RPMI7951 (cell line): ENCODE measurements around the gene PCNX4. TPM values are rescaled to one million over a fixed set of nuclear protein-coding genes. Genes with fewer than 3 reads are reported as not detected.
A peak's percentile ranks its signal among the peaks of the same experiment; 100 is the strongest.
"Not testable (repeated sequence)": the region's sequence is repeated elsewhere in the genome, so short reads cannot be mapped to it uniquely, and the experiment has no call there.

ENCODE experiments used
- DNase-seq: peaks from one replicate; pipeline ENCODE4 v3.0.0-alpha.2; 2012; ENCODE audit warnings: low read depth
- total RNA-seq: library from RNA; depleted of rRNA; stranded (reverse); fragments of >200 nt; shearing (Covaris generic); gene quantifications from 2 replicates; pipeline ENCODE4 v1.2.3, GENCODE V29; 2014; rRNA removed

The PCNX4 gene
- total RNA-seq = 60.2 and 60.6 TPM in 2 replicates

DNA sequence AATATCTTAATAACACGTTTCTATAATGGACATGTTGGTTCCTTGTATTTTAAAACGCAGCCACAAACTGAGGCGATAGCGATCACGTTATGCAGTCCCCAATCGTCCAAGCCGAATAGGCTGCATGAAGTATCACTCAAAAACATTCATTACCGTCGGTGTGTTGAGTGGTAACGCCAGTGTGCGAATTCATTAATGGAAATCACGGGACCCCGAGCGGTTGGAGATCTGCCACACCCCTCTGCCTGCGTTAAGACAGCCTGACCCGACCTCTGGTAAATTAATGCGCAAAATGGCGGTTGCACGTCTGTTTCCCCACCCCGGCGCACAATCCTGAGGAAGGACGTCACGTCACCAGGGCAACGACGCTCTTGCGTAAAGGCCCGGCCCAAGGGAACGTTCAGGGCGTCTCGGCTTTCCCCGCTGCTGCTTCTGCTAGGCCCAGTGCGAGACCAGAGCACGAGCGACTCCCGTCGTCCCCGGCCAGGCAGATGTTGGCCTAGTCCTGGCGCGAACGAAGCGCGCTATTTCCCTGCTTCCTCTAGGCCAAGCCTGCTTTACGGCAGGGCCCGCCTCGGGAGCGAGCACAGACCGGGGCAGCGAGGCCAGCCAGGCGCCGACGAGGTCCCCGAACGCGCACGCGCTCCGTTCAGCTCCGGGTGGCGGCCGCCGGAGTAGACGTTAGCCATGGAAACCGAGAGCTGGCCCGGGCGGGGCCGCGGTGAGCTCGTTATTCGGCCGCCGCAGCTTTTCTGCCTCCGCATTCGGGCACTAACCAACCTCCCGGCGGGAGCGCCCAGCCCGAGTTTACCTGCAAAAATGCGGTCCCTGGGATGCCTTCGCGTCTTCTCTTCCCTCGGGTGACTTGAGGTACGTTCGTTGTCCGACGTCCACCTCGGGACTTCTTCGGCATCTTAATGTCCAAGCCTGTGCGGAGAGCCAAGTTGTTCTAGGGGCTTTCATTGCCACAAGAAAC is at the start of gene PCNX4:
Gene PCNX4, plus strand, starts transcription at position 374 of the 976 bp plus-strand sequence. CDS start 15,716 bp downstream, outside the sequence.
- DNase-seq = peak; percentile 97

DNA sequence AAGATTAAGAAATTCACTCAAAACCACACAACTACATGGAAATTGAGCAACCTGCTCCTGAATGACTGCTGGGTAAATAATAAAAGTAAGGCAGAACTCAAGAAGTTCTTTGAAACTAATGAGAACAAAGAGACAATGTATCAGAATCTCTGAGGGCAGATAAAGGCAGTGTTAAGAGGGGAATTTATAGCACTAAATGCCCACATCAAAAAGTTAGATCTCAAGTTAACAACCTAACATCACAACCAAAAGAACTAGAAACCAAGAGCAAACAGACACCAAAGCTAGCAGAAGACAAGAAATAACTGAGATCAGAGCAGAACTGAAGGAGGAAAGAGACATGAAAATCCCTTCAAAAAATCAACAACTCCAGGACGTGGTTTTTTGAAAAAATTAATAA is 43.7 kb upstream of the PCNX4 start:
- DNase-seq = not testable (repeated sequence)

DNA sequence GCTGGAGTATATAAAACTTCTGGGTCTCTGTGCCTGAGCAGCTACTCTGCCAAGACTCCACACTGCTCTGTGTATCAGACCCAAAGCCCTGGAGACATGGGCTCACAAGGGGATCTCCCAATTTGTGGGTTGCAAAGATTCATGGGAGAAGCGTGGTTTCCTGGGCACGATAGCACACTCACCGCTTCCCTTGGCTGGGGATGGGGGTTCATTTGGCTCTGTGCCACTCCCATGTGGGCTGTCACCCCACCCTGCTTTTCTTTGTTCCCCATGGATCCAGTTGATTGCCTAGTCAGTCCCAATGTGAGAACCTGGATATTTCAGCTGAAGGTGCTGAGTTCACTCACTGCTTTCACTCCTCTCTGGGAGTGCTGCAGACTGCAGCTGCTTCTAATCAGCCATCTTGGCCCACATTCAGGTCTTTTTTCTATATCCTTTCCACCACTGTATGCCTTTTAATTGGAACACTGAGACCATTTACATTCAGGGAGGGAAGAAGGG is 40.0 kb upstream of the PCNX4 start:
- peak; percentile 35 for DNase-seq

DNA sequence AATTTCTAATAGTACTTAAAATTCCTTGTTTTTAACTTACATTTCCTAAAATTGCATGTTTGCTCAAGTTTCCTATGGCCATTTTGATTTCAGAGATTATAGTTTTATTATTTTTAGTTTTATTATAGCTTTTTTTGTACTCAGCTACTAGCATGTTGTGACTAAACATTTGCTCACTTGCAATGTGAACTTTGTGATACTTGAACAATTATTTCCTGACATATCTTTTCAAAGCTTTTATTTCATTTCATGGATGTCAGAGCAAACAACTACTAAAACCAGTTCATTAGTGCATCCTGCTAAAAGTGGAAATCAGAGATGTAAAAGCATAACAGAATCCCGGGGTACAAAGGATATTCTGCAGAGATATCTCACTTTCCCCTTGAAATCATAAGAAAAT is 33.6 kb upstream of the PCNX4 start:
- DNase-seq = no peak

DNA sequence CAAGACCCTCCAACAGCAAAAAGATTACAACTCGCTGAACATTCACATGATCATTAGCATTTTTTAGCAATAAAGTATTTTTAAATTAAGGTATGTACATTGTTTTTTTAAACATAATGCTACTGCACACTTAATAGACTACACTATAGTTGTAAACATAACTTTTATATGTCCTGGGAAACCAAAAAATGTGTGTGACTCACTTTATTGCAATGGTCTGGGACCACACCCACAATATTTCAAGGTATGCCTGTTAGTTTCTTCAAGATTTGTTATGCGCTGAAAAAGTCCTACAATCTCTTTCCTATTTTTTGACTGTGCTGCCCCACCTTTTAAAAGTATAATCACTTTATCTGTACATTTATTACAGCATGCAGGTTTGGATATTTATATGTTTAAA is 30.4 kb upstream of the PCNX4 start:
- DNase-seq = no peak

DNA sequence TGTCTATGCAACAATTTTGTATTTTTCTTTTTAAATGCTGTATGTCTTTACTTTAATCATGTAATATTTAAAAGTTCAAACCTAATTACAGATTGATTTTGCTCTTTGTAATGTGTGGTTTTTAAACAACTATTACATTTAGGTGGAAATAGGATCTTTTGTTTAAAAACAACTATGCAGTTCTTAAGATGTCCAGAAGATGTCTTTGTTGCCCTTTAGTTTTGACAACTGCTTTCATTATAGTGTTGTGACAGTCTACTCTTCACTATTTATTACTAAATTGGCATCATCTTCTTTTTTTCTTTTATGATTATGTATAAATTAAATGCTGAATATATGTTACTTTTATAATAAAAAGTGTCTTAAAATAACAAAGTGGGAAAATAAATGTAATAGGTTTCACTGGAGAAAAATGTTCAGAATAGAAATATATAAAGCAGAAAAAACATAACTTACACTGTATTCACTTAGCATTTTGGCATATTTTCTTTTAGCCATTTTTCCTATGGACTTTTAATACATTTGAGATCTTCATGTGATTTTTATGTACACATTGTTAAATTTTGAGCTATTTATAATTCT is 27.1 kb upstream of the PCNX4 start:
- DNase-seq = peak; percentile 34

DNA sequence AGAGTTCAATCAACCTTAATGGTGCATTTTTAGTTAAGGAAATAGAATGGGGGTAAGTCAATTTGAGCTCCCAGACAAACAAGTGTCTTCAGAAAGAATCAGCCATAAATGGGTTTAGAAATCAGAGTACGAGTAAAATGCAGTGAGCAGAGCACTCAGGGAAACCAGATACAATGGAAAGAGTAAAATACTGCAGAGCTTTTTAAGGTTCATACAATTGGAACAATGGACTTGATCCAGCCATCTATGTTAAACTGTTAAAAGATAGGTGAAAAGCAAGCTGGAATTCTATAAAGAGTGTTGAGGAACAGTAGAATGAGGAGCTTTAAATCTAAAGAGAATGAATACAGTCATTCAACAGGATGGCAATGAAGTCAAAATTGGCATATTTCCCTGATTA is 23.8 kb upstream of the PCNX4 start:
- DNase-seq = no peak

DNA sequence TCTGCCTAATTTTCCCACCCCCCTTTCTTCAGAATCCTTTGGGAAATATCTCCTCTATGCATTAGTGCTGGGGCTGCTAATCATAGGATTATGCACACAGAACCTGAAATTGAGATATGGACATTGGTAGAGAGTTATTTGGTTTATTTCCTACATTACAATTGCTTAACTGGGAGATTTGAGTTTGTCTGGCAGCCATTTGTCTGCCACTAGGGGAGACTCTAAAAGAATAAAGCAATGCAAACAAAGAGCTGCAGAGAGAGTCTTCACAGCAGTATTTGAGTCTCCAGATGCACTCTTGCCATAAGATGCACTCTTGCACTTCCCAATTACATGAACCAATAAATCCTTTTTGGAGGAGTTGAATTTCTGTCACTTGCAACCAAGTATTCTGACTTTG is 12.0 kb upstream of the PCNX4 start:
- DNase-seq = no peak

DNA sequence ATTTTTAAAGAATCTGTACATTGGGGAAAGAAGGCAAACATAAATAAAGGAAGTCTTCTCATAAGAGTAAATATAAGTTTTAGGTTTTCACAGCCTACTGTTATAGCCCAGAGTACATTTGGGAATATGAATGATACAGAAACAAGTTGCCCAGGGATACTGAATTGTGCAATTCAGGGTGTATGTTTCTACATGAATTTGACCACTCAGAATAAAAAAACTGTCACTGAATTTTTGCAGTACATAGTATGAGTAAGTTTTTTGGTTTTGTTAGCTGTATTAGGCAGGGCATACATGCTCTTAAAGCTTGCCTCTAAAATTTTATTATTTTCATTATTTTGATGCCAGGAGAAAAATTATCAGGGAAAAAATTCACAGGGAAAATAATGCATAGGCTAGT is 6.6 kb upstream of the PCNX4 start:
- DNase-seq = no peak

DNA sequence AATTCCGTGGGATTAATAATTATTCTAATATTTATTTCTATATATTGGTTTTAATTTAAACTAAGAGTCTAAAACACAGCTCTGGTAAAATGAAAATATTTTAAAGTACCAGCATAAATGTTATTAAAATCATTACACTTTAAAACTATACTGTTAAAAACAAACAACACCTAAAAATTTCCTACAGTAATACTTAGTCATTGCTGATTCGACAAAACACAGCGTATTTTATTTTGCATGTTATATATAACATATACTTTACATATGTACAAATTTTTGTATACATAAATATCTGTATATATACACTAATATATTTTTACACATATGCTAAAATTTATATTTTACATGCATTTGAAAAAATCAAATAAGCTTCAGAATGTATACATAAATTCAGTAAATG is 6.0 kb upstream of the PCNX4 start:
- no peak for DNase-seq

DNA sequence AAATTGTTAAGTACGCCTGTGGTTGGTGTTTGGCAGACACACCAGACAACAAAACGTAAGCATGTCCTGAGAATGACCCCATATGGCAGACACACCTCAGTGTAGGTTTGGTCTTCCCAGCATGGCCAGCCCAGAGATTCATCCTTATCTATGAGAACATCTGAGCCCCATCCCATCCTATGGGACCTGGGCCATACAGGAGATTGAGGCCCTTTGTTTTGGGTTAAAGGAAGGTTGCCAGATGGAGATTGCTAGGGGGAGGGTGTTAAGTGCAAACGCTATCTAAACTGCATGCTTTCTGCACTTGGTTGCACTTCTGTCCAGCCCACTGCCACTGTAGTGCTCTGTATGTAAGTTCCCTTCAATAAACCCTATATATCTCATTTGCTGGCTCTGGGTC is 4.1 kb upstream of the PCNX4 start:
- DNase-seq = no peak

DNA sequence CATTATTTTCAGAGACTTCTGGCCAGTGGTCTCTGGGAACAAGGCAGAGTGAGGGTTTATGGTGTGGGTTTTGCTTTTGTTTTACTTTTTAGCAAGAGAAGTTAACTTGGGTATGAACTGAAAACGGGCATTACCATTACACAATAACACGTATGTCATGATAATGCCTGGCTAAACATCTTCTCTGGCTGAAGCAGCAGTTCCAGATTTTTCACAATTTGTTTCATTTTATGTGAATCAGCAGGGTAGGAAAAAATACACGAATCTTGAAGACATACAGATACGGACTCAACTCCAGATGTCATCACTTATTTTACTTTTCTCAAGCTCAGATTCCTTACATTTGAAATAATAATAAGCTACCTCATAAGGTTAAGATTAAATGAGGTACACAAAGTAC is 2.5 kb upstream of the PCNX4 start:
- no peak for DNase-seq

DNA sequence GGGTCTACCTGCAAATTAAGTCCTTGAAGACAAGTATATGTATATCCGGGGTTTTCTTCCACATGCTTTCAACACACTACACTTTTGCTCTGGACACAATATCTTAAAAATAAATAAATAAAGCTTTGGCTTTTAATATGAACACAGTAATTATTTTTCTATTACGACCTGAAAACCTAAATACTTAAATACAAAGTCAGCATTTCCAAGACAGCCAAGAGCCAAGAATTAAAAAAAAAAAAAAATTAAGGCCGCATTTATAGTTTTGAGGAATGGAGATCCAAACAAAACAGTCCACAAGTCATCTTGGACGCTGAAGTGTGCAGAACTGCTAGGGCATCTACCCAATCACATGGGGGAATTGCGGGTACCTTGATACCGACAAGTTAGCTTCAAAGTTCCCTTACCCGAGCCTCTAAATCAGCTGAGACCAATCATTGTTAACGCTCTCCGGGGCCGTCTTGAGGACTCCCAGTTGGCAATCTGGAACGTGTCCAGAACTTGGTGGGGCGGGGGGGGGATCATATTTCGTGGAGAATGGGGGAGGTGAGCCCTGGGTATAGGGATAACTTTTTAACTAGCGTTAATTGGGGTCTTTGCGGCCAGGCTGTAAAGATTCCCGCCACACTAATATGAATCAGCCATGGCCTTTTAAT is 731 bp upstream of the PCNX4 start:
- peak; percentile 78 for DNase-seq

DNA sequence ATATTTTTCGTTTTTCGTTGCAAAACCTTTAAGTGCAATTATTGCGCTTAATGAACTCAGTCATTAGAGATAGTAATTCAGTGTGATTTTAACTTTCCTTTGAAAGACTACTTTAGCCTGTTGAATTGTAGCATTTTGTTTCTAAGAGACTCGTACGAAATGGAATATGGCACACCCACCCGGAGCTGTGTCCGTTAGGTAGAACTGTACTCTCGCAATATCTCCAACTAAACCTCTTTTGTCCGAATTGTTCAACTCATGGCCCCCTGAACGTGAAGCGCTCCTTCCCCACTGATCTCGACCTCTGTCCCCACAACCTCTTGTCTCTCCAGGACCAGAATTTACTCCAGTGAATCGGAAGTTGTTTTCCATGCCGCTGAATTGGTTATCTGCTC is 800 bp downstream of the PCNX4 start:
- DNase-seq = peak; percentile 21

DNA sequence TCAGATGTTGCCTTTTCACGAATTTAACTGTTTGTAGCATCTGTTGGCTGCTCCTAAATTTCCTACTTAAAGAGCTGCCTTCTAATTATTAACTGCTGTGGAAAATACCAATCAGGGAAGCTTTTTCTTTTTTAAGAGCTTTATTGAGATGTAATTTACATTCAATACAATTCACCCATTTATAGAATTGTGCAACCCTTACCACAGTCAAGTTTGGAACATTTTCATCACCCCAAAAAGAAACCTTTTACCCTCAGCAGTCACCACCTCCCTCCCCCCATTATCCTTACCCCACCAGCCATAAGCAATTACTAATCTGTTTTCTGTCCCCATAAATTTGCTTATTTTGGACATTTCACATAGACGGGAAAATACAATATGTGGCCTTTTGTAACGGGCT is 1.4 kb downstream of the PCNX4 start:
- DNase-seq = no peak

DNA sequence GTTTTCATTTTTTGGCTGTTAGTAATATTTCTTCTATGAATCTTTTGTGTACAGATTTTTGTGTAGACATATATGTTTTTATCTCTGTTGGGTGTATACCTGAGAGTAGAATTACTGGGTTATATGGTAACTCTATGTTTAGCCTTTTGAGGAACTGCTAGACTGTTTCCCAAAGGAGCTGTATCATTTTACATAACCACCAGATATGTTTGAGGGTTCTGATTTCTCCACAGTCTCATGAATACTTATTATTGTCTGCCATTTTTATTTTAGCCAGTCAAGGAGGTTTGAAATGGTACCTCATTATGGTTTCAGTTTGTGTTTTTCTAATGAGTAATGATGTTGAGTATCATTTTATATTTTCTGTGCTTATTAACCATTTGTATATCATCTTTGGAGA is 1.9 kb downstream of the PCNX4 start:
- no peak for DNase-seq

DNA sequence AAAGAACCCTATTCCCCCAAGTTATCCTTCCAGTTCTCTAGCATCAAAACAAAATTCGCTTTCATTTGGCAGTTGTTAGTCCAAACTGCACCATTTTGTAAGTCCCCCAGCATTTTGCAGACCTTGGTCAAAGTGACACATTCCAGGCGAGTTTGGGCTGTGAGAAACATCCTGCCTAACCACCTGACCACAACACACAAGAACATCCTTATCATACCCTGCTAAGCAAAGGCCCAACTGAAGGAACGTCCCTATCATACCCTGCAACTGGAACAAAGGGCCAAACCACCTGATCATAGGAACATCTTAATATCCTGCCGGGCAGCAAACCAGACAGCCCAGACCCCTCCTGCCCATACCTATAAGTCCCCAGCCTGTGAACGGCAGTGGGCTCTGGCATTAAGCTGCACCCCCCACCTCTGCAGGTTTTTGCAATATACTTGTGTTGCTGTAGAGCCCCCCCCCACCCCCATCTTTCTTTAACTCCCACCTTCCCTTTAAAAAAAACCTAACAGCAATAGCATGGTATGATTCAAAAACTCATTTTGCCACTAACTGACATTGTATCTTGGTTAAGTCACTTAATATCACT is 2.7 kb downstream of the PCNX4 start:
- DNase-seq = peak; percentile 87

DNA sequence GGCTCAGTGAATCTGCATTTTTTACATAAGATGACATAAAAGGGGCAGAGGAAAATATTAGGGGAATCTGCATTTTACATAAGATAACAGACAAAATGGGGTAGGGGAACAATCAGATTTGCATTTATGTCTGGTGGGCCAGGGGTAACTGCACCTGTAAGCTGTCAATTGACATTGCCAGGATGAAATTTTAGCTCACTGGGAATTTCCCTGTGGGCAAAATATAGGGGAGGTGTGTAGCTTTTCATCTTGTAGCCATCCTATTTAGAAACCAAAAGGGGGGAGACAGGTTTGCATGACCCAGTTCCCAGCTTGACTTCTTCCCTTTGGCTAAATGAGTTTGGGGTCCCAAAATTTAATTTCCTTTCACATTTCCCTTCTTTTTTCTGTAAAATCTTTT is 3.5 kb downstream of the PCNX4 start:
- DNase-seq = no peak

DNA sequence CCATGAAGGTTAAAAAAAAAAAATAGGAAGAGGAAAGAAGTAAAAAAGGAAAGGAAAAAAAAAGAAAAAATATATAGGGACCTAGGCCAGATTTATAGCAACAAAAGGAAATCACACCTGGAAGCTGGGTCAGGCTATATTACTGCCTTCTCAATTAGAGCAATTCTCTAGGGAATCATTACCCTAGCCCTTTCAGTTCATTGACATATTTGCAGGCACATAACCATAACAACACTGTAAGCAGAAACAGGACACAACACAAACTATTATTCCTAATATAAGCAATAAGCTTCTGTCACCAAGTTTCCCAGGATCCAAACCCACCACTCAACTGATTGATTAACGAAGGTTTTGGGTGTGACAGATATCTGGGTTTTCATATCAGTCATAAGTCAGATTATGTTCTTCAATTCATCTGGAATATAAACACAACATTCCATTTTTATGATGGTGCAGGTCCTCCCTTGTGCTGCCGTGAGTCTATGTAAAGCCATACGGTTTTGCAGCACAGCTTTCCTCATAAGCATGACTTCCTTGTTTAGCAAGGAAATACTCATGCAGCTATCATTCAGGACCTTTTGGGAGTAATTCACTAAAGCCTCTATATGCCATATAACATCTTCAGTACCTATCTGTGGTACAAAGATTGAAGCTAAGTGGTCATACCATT is 4.2 kb downstream of the PCNX4 start:
- DNase-seq = no peak

DNA sequence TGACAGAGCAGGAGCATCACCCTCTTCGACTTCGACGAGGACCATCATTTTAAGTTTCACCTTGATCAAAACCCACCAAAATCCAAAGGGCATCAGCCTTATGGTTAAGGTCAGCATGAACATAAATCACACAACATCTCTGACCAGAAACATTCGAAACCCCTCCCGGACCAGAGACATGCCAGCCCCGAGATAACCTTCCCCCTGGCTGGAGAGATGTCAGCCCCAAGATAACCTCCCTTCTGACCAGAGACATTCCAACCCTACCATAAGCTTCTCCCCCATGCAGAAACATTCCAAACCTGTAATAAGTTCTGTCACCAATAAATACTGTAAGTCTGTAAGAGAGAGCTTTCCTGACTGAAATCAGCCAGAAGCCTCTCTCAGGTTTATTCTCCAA is 6.3 kb downstream of the PCNX4 start:
- no peak for DNase-seq

DNA sequence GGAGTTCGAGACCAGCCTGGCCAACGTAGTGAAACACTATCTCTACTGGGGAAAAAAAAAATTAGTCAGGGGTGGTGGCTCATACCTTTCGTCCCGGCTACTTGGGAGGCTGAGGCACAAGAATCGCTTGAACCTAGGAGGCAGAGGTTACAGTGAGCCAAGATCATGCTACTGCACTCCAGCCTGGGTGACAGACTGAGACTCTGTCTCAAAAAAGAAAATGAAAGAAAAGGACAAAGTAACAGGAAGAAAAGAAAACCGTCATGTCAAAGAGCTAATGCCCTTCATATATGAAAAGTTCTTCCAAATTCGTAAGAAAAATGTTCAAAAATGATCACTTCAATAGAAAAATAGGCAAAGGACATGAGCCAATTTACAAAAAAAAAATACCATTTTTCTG is 8.1 kb downstream of the PCNX4 start:
- not testable (repeated sequence) for DNase-seq

DNA sequence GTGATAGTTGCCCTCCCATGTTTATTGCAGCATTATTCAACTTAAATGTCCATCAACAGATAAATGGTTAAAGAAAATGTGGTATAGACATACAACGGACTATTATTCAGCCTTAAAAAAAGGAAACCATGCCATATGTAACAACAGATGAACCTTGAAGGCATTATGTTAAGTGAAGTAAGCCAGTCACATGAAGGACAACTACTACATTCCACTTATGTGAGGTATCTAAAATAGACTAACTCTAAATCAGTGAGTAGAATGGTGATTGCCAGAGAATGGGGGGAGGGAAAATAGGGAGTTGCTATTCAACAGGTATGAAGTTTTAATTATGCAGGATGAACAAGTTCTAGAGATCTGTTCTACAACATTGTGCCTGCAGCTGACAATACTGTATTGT is 10.1 kb downstream of the PCNX4 start:
- no peak for DNase-seq
